ENCODE data around the gene KRTAP4-2. TPM values are rescaled to one million over a fixed set of nuclear protein-coding genes. Genes with fewer than 3 reads are reported as not detected.
"Not testable (repeated sequence)": the region's sequence is repeated elsewhere in the genome, so short reads cannot be mapped to it uniquely, and the experiment has no call there.

The KRTAP4-2 gene
- total RNA-seq, 1 experiment from 2014 or later = not detected

DNA sequence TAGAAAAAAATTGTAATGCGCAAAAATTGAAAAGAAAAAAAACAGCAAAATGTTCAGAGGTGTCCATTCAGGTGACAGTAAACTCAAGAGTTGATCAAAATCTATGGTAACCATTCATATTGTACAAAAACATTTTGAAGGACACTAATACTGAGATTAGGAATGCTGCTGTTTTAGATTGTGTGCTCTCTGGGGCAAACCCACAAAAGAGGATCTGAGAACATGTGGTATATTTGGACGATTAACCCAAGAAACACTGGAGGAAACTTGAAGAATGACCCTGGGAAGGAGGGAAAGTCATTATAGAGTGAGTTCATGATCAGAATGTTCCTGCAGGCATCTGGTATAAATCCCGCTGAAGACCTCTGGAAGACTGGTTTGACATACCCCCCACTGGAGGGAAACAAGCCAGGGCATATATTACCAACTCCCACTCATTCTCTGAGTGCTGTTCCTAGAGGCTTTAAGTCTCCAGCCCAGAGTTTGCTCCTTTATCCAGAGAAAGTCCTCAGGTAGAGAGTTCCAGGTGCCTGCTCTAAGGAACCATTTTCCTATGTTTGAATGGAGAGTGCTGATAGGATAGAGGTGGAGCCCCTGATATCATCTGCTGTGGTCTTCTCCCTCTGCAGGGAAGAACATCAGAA is 1.2 kb downstream of the KRTAP4-2 start:
- no peak for DNase-seq
- H3K36me3 ChIP-seq (ENCODE audit: insufficient read depth, low read length) = no peaks in the 10 kb centered on the region
- H3K9ac ChIP-seq (ENCODE audit: low read length) = no peak overlapping the region
- no peaks in the 10 kb centered on the region for H3K9me2 ChIP-seq (replicated peaks; ENCODE audit: insufficient read depth, low read length)
- H3K4me3 ChIP-seq (ENCODE audit: low read length) = no peak overlapping the region
- H3K79me2 ChIP-seq (ENCODE audit: low read length) = no peaks in the 10 kb centered on the region
- no peaks in the 10 kb centered on the region for H4K20me1 ChIP-seq (ENCODE audit: insufficient read depth, low read depth, low read length)
- H3K9me3 ChIP-seq (ENCODE audit: low read length) = no peaks in the 10 kb centered on the region
- H3K4me2 ChIP-seq (ENCODE audit: low read depth, low read length, poor library complexity, severe bottlenecking) = no peak overlapping the region
- no peak overlapping the region for H3K27ac ChIP-seq (ENCODE audit: low read length)
- H3K27me3 ChIP-seq (ENCODE audit: low read length) = no peaks in the 10 kb centered on the region
- no peak overlapping the region for H2AFZ ChIP-seq (ENCODE audit: low read length)
- H3K4me1 ChIP-seq (ENCODE audit: low read length) = peaks cover 19% of the 10 kb centered on the region

DNA sequence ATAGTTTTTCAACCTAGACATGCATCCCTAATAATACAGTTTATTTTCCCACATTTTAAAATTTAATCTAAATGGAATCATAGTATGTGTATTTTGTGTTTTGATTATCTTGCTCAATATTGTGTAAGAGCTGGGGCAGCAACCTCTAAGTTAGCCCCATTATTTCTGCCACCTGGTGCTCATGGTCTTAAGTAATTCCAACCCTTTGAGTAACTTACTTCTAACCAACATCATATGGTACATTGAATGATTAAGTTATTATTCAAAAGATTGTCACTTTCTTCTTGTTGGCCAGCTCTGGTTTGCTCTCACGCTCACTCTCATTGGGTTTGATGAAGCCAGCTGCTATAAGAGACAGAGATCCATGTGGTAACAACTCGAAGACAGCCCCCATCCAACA is 6.1 kb downstream of the KRTAP4-2 start:
- H4K20me1 ChIP-seq (ENCODE audit: insufficient read depth, low read depth, low read length) = no peaks in the 10 kb centered on the region
- H3K9me2 ChIP-seq (replicated peaks; ENCODE audit: insufficient read depth, low read length) = no peaks in the 10 kb centered on the region
- DNase-seq = no peak
- no peaks in the 10 kb centered on the region for H3K27me3 ChIP-seq (ENCODE audit: low read length)
- H2AFZ ChIP-seq (ENCODE audit: low read length) = no peak overlapping the region
- no peak overlapping the region for H3K9ac ChIP-seq (ENCODE audit: low read length)
- H3K36me3 ChIP-seq (ENCODE audit: insufficient read depth, low read length) = no peaks in the 10 kb centered on the region
- H3K4me3 ChIP-seq (ENCODE audit: low read length) = no peak overlapping the region
- H3K4me1 ChIP-seq (ENCODE audit: low read length) = peaks cover 15% of the 10 kb centered on the region
- H3K27ac ChIP-seq (ENCODE audit: low read length) = no peak overlapping the region
- H3K79me2 ChIP-seq (ENCODE audit: low read length) = no peaks in the 10 kb centered on the region
- no peak overlapping the region for H3K4me2 ChIP-seq (ENCODE audit: low read depth, low read length, poor library complexity, severe bottlenecking)
- H3K9me3 ChIP-seq (ENCODE audit: low read length) = no peaks in the 10 kb centered on the region

DNA sequence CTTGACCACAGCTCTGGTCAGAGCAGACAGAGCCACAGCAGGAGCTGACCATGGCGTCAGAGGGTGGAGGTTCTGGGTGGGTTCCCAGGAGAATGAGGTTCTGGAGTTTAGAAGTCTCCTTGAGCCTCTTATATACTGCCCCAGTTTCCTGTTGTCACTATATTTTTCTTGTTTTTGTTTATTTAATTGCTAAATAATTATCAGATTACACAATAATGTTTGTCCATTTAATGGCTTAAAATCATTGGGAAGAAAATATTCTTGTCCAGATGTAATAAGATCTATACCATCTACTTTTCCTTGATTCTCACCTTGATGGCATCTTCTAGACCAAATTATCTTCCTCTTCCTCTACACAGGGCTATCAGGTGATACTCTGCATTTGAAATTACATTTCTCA is 9.9 kb downstream of the KRTAP4-2 start, which contains the start of gene KRTAP4-3:
TSS of gene KRTAP4-3 (minus strand) at position 101 of the 400 bp plus-strand sequence. CDS start at position 52, 49 bp downstream.
- no peak within 1 kb of the TSS for H2AFZ ChIP-seq (ENCODE audit: low read length)
- no peak within 1 kb of the TSS for H3K4me2 ChIP-seq (ENCODE audit: low read depth, low read length, poor library complexity, severe bottlenecking)
- no peaks in the 10 kb centered on the region for H3K79me2 ChIP-seq (ENCODE audit: low read length)
- no peaks in the 10 kb centered on the region for H3K27me3 ChIP-seq (ENCODE audit: low read length)
- H3K27ac ChIP-seq (ENCODE audit: low read length) = no peak within 1 kb of the TSS
- no peaks in the 10 kb centered on the region for H4K20me1 ChIP-seq (ENCODE audit: insufficient read depth, low read depth, low read length)
- H3K9me3 ChIP-seq (ENCODE audit: low read length) = no peaks in the 10 kb centered on the region
- no peak within 1 kb of the TSS for H3K9ac ChIP-seq (ENCODE audit: low read length)
- no peaks in the 10 kb centered on the region for H3K36me3 ChIP-seq (ENCODE audit: insufficient read depth, low read length)
- no peaks in the 10 kb centered on the region for H3K9me2 ChIP-seq (replicated peaks; ENCODE audit: insufficient read depth, low read length)
- DNase-seq = no peak
- H3K4me3 ChIP-seq (ENCODE audit: low read length) = no peak within 1 kb of the TSS
- H3K4me1 ChIP-seq (ENCODE audit: low read length) = no peaks in the 10 kb centered on the region

DNA sequence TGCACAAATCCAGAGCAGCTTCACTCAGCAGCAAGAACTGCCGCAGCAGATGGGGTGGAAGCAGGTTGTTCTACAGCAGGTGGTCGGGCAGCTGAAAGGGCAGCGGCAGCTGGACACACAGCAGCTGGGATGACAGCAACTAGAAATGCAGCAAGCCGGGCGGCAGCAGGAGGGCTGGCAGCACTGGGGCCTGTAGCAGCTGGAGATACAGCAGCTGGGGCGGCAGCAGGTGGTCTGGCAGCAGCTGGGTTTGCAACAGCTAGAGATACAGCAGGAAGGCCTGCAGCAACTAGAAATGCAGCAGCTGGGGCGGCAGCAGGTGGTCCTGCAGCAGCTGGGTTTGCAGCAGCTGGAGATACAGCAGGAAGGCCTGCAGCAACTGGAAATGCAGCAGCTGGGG is 10.5 kb downstream of the KRTAP4-2 start:
- H3K4me2 ChIP-seq (ENCODE audit: low read depth, low read length, poor library complexity, severe bottlenecking) = no peak overlapping the region
- H3K27ac ChIP-seq (ENCODE audit: low read length) = no peak overlapping the region
- no peaks in the 10 kb centered on the region for H3K4me1 ChIP-seq (ENCODE audit: low read length)
- H3K9me3 ChIP-seq (ENCODE audit: low read length) = no peaks in the 10 kb centered on the region
- no peak overlapping the region for H3K9ac ChIP-seq (ENCODE audit: low read length)
- H3K36me3 ChIP-seq (ENCODE audit: insufficient read depth, low read length) = no peaks in the 10 kb centered on the region
- H3K4me3 ChIP-seq (ENCODE audit: low read length) = no peak overlapping the region
- no peaks in the 10 kb centered on the region for H3K27me3 ChIP-seq (ENCODE audit: low read length)
- no peaks in the 10 kb centered on the region for H3K79me2 ChIP-seq (ENCODE audit: low read length)
- H3K9me2 ChIP-seq (replicated peaks; ENCODE audit: insufficient read depth, low read length) = no peaks in the 10 kb centered on the region
- no peak overlapping the region for H2AFZ ChIP-seq (ENCODE audit: low read length)
- H4K20me1 ChIP-seq (ENCODE audit: insufficient read depth, low read depth, low read length) = no peaks in the 10 kb centered on the region
- DNase-seq = no peak

DNA sequence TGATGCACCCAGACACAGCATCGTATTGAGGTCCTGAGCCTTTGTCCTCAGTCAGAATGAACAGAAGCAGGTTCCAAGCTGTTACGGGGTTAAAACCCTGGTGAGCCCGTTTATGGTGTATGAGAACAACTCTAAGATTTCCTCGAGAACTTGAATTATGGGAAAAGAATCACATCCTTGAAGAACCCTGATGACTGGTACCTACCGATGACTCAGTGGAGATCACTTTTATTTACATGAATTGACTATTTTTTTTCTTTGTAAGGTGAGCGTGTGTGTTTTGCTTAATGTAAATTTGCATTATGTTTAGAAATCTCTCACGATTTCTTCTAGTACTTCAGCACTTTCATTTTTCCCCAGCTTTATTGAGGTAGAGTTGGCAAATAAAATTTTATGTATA is 14.2 kb downstream of the KRTAP4-2 start:
- H3K4me3 ChIP-seq (ENCODE audit: low read length) = no peak overlapping the region
- H4K20me1 ChIP-seq (ENCODE audit: insufficient read depth, low read depth, low read length) = no peaks in the 10 kb centered on the region

DNA sequence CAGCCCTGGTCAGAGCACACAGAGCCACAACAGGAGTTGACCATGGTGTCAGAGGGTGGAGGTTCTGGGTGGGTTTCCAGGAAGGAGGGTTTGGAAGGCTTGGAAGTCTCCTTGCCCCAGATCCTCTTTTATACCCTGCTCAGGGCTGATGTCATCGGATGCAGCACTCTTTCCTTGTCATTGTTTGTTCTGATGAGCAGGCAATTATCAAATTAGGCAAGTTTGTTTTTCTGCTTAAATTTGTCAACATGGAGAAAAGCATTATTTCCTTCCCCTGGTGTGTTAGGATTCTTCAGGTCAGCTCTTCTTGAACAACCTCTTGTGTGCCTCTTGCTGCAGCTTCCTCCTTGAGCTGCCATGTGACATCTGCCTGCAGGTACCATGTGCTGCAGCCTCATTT is 17.4 kb downstream of the KRTAP4-2 start, which contains the start of gene KRTAP4-4:
TSS of gene KRTAP4-4 (minus strand) at position 101 of the 400 bp plus-strand sequence. CDS start at position 44, 57 bp downstream.
- DNase-seq = no peak
- no peak within 1 kb of the TSS for H3K4me3 ChIP-seq (ENCODE audit: low read length)
- no peak within 1 kb of the TSS for H3K27ac ChIP-seq (ENCODE audit: low read length)
- no peaks in the 10 kb centered on the region for H3K4me1 ChIP-seq (ENCODE audit: low read length)
- H3K9me3 ChIP-seq (ENCODE audit: low read length) = no peaks in the 10 kb centered on the region
- H3K9me2 ChIP-seq (replicated peaks; ENCODE audit: insufficient read depth, low read length) = no peaks in the 10 kb centered on the region
- H2AFZ ChIP-seq (ENCODE audit: low read length) = no peak within 1 kb of the TSS
- H3K36me3 ChIP-seq (ENCODE audit: insufficient read depth, low read length) = no peaks in the 10 kb centered on the region
- no peaks in the 10 kb centered on the region for H4K20me1 ChIP-seq (ENCODE audit: insufficient read depth, low read depth, low read length)
- H3K9ac ChIP-seq (ENCODE audit: low read length) = no peak within 1 kb of the TSS
- H3K79me2 ChIP-seq (ENCODE audit: low read length) = no peaks in the 10 kb centered on the region
- H3K4me2 ChIP-seq (ENCODE audit: low read depth, low read length, poor library complexity, severe bottlenecking) = no peak within 1 kb of the TSS
- no peaks in the 10 kb centered on the region for H3K27me3 ChIP-seq (ENCODE audit: low read length)

More for the DNA sequence above, 14.2 kb downstream of the KRTAP4-2 start:
- Histone ChIP-seq H3K9ac (ENCODE audit: low read length) (no peak overlapping the region), H3K4me1 (ENCODE audit: low read length) (no peaks in the 10 kb centered on the region), H3K9me3 (ENCODE audit: low read length) (no peaks in the 10 kb centered on the region), H3K79me2 (ENCODE audit: low read length) (no peaks in the 10 kb centered on the region), H3K27ac (ENCODE audit: low read length) (no peak overlapping the region), H3K4me2 (ENCODE audit: low read depth, low read length, poor library complexity, severe bottlenecking) (no peak overlapping the region), H3K27me3 (ENCODE audit: low read length) (no peaks in the 10 kb centered on the region), H2AFZ (ENCODE audit: low read length) (no peak overlapping the region), H3K9me2 (replicated peaks; ENCODE audit: insufficient read depth, low read length) (no peaks in the 10 kb centered on the region), H3K36me3 (ENCODE audit: insufficient read depth, low read length) (no peaks in the 10 kb centered on the region)
- DNase-seq = no peak

DNA sequence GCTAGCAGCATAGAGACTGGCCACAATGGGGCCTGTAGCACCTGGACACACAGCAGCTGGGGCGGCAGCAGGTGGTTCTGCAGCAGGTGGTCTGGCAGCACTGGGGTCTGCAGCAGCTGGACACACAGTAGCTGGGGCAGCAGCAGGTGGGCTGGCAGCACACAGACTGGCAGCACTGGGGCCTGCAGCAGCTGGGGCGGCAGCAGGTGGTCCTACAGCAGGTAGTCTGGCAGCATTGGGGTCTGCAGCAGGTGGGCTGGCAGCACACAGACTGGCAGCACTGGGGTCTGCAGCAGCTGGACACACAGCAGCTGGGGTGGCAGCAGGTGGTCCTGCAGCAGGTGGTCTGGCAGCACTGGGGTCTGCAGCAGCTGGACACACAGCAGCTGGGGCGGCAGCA is 17.8 kb downstream of the KRTAP4-2 start:
- DNase-seq; H3K4me1 ChIP-seq (ENCODE audit: low read length): not testable (repeated sequence)

DNA sequence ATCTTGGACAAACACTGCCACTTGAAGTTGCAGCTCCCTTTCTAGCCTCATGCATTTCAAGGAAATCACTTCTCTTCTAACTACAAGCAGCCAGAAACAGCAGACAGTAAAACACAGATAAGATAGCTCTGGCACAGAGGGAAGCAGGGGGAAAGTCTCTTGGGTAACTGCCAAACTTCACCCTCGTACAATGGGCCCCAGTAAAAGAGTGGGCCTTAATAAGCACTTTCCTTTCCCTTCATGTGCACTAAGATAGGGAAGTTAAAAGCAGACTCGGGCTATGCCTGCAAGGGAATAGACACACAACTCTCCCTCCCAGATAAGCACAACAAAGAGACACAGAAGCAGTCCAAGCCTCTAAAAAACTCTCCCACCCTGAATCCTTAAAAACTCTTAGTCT is 24.2 kb downstream of the KRTAP4-2 start:
- no peaks in the 10 kb centered on the region for H3K9me2 ChIP-seq (replicated peaks; ENCODE audit: insufficient read depth, low read length)
- H3K27me3 ChIP-seq (ENCODE audit: low read length) = no peaks in the 10 kb centered on the region
- no peak for DNase-seq
- no peaks in the 10 kb centered on the region for H3K36me3 ChIP-seq (ENCODE audit: insufficient read depth, low read length)
- no peaks in the 10 kb centered on the region for H3K9me3 ChIP-seq (ENCODE audit: low read length)
- H3K4me3 ChIP-seq (ENCODE audit: low read length) = no peak overlapping the region
- H2AFZ ChIP-seq (ENCODE audit: low read length) = no peak overlapping the region
- H3K4me1 ChIP-seq (ENCODE audit: low read length) = no peaks in the 10 kb centered on the region
- no peak overlapping the region for H3K4me2 ChIP-seq (ENCODE audit: low read depth, low read length, poor library complexity, severe bottlenecking)
- no peaks in the 10 kb centered on the region for H3K79me2 ChIP-seq (ENCODE audit: low read length)
- H4K20me1 ChIP-seq (ENCODE audit: insufficient read depth, low read depth, low read length) = no peaks in the 10 kb centered on the region
- H3K27ac ChIP-seq (ENCODE audit: low read length) = no peak overlapping the region
- no peak overlapping the region for H3K9ac ChIP-seq (ENCODE audit: low read length)

More for the DNA sequence above, 17.8 kb downstream of the KRTAP4-2 start:
- not testable (repeated sequence) for H3K9ac ChIP-seq (ENCODE audit: low read length); H3K4me3 ChIP-seq (ENCODE audit: low read length); H3K79me2 ChIP-seq (ENCODE audit: low read length); H4K20me1 ChIP-seq (ENCODE audit: insufficient read depth, low read depth, low read length); H3K4me2 ChIP-seq (ENCODE audit: low read depth, low read length, poor library complexity, severe bottlenecking); H3K36me3 ChIP-seq (ENCODE audit: insufficient read depth, low read length); H3K27me3 ChIP-seq (ENCODE audit: low read length); H3K9me2 ChIP-seq (replicated peaks; ENCODE audit: insufficient read depth, low read length); H3K9me3 ChIP-seq (ENCODE audit: low read length); H2AFZ ChIP-seq (ENCODE audit: low read length); H3K27ac ChIP-seq (ENCODE audit: low read length)

Data from Karpas-422 (cell line).